A673 (cell line): ENCODE measurements around the gene MGLL. TPM values are rescaled to one million over a fixed set of nuclear protein-coding genes. Genes with fewer than 3 reads are reported as not detected.

ENCODE experiments used
- BruUV-seq: library from RNA; stranded (reverse); fragments of 400-500 nt; replicated peaks from 2 replicates; lab custom pipeline; 2021; lab: Mats Ljungman, UMichigan
- CTCF ChIA-PET: fragments of 300-600 bp; sonication (Branson Sonifier 250); formaldehyde crosslinking; loops from one replicate; lab custom pipeline; 2022; ENCODE audit warnings: antibody characterized with exemption; lab: Charles Lee
- POLR2A ChIA-PET: fragments of 300-600 bp; sonication (Branson Sonifier 250); formaldehyde crosslinking; loops from one replicate; lab custom pipeline; 2022; ENCODE audit warnings: antibody characterized with exemption; ENCODE audit not compliant: low non-redundant PET; lab: Charles Lee
- DNase-seq: peaks from one replicate; pipeline ENCODE4 v3.0.0-alpha.2; 2015; ENCODE audit warnings: low spot score
- H3K27ac ChIP-seq: fragments of 200-600 bp; sonication (generic); 2 replicates; pipeline ENCODE4 v1.5.1; 2016; ENCODE audit warnings: mixed run types, low read depth, mild to moderate bottlenecking, mixed read lengths, antibody characterized with exemption, low read length; ENCODE audit not compliant: poor library complexity, severe bottlenecking
- H3K27me3 ChIP-seq: fragments of 200-600 bp; sonication (generic); replicated peaks from 2 replicates; pipeline ENCODE4 v1.6.1; 2017; ENCODE audit warnings: mixed run types, low read depth, mild to moderate bottlenecking, mixed read lengths, antibody characterized with exemption, low read length; ENCODE audit not compliant: insufficient read depth, poor library complexity
- H3K36me3 ChIP-seq: fragments of 200-600 bp; sonication (generic); 2 replicates; pipeline ENCODE4 v1.6.1; 2016; ENCODE audit warnings: mixed run types, mild to moderate bottlenecking, mixed read lengths, antibody characterized with exemption, low read length; ENCODE audit not compliant: insufficient read depth, poor library complexity, severe bottlenecking
- H3K4me1 ChIP-seq: fragments of 200-600 bp; sonication (generic); 2 replicates; pipeline ENCODE4 v1.6.1; 2017; ENCODE audit warnings: mixed run types, mild to moderate bottlenecking, mixed read lengths, antibody characterized with exemption, low read length; ENCODE audit not compliant: insufficient read depth, poor library complexity, severe bottlenecking
- H3K4me3 ChIP-seq: fragments of 200-600 bp; sonication (generic); 2 replicates; pipeline ENCODE4 v1.5.1; 2016; ENCODE audit warnings: low read depth, mixed run types, mild to moderate bottlenecking, mixed read lengths, low read length; ENCODE audit not compliant: poor library complexity, severe bottlenecking
- H3K9me3 ChIP-seq: fragments of 200-600 bp; sonication (generic); 2 replicates; pipeline ENCODE4 v1.6.1; 2016; ENCODE audit warnings: mixed run types, low read depth, mild to moderate bottlenecking, mixed read lengths, antibody characterized with exemption, low read length; ENCODE audit not compliant: poor library complexity, severe bottlenecking
- EZH2 ChIP-seq: fragments of 200-600 bp; sonication (generic); IDR thresholded peaks from 2 replicates; pipeline ENCODE4 v1.6.1; 2017; ENCODE audit warnings: borderline replicate concordance, low read depth, mild to moderate bottlenecking, mixed read lengths, antibody characterized with exemption, low read length; ENCODE audit not compliant: poor library complexity, severe bottlenecking
- intact Hi-C: fragments of 100-400 bp; cut with micrococcal nuclease; formaldehyde crosslinking; loops from one replicate; pipeline ENCODE4 v1.10.0; 2022; ENCODE audit not compliant: unreplicated experiment
- total RNA-seq: library from RNA; stranded (reverse); gene quantifications from 2 replicates; pipeline ENCODE4 v1.2.3, GENCODE V29; 2021
- TF ChIP-seq, protein P1 (sequence below): fragments of 300-800, 200-600 bp; sonication (generic); conservative IDR thresholded peaks from 2 replicates; pipeline ENCODE4 v1.5.1; 2017; ENCODE audit warnings: low read depth, mild to moderate bottlenecking, antibody characterized with exemption, low read length, moderate library complexity, mixed read lengths

Gene MGLL
- total RNA-seq, 1 experiment from 2014 or later, result 0.39 TPM

DNA sequence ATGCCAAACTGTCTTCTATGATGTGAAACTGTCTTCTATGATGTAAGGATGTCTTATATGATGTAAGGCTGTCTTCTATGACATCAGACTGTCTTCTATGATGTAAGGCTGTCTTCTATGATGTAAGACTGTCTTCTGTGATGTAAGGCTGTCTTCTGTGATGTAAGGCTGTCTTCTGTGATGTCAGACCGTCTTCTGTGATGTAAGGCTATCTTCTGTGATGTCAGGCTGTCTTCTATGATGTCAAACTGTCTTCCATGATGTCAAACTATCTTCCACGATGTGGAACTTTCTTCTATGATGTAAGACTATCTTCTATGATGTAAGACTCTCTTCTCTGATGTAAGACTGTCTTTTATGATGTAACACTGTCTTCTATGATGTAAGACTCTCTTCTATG is 27.9 kb downstream of the MGLL start:
- Histone ChIP-seq H3K4me3 (no peak overlapping the region), H3K9me3 (no peaks in the 10 kb centered on the region), H3K27me3 (no peaks in the 10 kb centered on the region), H3K4me1 (no peaks in the 10 kb centered on the region), H3K36me3 (no peaks in the 10 kb centered on the region), H3K27ac (no peak overlapping the region)
- intact Hi-C loops, result no loop called here
- no peak for DNase-seq
- no peak for TF ChIP-seq EZH2
- TF ChIP-seq, protein P1, sequence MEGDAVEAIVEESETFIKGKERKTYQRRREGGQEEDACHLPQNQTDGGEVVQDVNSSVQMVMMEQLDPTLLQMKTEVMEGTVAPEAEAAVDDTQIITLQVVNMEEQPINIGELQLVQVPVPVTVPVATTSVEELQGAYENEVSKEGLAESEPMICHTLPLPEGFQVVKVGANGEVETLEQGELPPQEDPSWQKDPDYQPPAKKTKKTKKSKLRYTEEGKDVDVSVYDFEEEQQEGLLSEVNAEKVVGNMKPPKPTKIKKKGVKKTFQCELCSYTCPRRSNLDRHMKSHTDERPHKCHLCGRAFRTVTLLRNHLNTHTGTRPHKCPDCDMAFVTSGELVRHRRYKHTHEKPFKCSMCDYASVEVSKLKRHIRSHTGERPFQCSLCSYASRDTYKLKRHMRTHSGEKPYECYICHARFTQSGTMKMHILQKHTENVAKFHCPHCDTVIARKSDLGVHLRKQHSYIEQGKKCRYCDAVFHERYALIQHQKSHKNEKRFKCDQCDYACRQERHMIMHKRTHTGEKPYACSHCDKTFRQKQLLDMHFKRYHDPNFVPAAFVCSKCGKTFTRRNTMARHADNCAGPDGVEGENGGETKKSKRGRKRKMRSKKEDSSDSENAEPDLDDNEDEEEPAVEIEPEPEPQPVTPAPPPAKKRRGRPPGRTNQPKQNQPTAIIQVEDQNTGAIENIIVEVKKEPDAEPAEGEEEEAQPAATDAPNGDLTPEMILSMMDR, result no peak
- no TSS peak for BruUV-seq
- POLR2A ChIA-PET, result no interaction called here
- CTCF ChIA-PET, result no interaction called here

DNA sequence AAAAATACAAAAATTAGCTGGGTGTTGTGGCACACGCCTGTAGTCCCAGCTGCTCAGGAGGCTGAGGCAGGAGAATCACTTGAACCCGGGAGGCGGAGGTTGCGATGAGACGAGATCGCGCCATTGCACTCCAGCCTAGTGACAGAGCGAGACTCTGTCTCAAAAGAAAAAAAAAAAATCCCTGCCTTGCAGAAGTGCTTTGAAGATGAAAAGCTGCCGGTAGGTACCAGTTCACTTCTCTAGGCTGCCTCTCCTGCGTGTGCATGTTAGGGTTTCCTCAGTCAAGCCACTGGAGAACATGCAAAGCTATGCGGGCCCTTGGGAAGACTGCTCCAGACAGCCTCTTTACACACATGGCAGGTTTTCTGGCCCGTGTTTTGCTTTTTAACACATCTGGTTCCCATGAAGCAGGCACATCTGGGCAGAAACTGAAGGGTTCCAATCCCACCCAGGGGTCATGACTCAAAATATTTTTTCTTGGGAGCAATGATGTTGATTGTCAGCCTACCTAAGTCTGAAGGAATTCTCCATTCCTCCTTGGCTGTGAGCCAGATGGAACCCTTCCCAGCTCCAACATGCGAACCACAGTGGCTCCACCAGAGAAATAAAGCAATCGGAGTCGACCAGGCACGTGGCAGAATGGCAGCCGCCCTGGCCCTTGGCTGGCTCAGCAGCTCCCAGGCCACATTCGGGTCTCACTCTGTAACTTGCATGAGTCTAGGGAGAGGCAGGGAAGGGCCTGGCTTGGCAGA is 29.6 kb downstream of the MGLL start:
- no peaks in the 10 kb centered on the region for H3K9me3 ChIP-seq
- no peaks in the 10 kb centered on the region for H3K4me1 ChIP-seq
- DNase-seq, result peak; percentile 32
- intact Hi-C loops, result no loop called here
- no peaks in the 10 kb centered on the region for H3K36me3 ChIP-seq
- CTCF ChIA-PET, result no interaction called here
- H3K4me3 ChIP-seq, result no peak overlapping the region
- no TSS peak for BruUV-seq
- POLR2A ChIA-PET, result no interaction called here
- no peaks in the 10 kb centered on the region for H3K27me3 ChIP-seq
- no peak for TF ChIP-seq EZH2
- TF ChIP-seq, protein P1, result no peak
- no peak overlapping the region for H3K27ac ChIP-seq

DNA sequence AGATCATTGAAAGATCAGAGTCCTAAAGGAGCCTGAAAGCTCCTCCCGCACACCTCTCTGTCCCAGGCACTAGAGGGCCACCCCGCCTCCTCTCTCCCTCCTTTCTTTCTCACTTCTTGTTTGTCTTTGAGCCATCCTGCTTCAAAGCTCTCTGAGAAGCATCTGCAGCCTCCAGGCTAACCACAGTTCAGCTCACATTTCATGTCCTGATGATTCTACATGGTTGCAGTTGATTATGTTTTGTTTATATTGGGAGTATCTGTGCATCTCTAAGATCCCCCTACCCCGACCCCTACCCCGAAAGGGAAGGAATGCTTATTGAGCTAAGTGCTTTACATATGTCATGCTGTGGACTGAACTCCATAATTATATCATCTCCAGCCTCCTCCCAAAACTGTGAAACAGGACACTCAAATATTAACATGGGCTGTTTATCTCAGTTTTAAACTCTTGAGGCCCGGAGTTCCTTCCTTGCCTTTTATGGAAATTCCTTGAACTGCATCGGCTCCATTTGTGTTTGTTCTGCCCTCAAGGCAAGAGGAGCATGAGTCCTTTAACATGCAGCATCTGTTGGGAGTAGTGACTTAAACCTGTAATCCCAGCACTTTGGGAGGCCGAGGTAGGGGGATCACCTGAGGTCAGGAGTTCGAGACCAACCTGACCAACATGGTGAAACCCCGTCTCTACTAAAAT is 30.9 kb downstream of the MGLL start:
- Histone ChIP-seq H3K27me3 (no peaks in the 10 kb centered on the region), H3K4me1 (no peaks in the 10 kb centered on the region), H3K4me3 (no peak overlapping the region), H3K9me3 (no peaks in the 10 kb centered on the region), H3K27ac (no peak overlapping the region), H3K36me3 (no peaks in the 10 kb centered on the region)
- TF ChIP-seq, protein P1, result peak; percentile 29; the same call in 1 of the 2 replicates
- TF ChIP-seq EZH2, result no peak
- peak; percentile 26 for DNase-seq
- no TSS peak for BruUV-seq
- intact Hi-C loops, result no loop called here
- POLR2A ChIA-PET, result no interaction called here
- CTCF ChIA-PET, result interaction anchor here (0.6 kb wide), 1 partner anchor 793 kb away, joined by 3 read pairs; no protein-coding TSS in a partner anchor
